ENCODE data around the gene FIBCD1.

GRCh38 chr9:130866474-130866965, 72.5 kb downstream of the FIBCD1 start:
- TF ChIP-seq FOXK2 (IDR thresholded peaks at IDR 0.05) (no peak), SP1 (IDR thresholded peaks at IDR 0.05) (no peak), FOXA1 (IDR thresholded peaks at IDR 0.05) (no peak), FOXM1 (IDR thresholded peaks at IDR 0.05; ENCODE audit: borderline replicate concordance) (no peak), ZNF384 (IDR thresholded peaks at IDR 0.05) (no peak), TARDBP (IDR thresholded peaks at IDR 0.05) (no peak)
